GM19463 (cell line): ENCODE data around the gene FHIP2A.
"Not testable (repeated sequence)": the region's sequence is repeated elsewhere in the genome, so short reads cannot be mapped to it uniquely, and the experiment has no call there.

Experiments
- ATAC-seq: cut with Tn5 transposase; IDR thresholded peaks from one replicate; pipeline ENCODE4 v1.9.1; 2021; ENCODE audit warnings: mild to moderate bottlenecking, moderate library complexity; ENCODE audit not compliant: unreplicated experiment

Gene FHIP2A, protein sequence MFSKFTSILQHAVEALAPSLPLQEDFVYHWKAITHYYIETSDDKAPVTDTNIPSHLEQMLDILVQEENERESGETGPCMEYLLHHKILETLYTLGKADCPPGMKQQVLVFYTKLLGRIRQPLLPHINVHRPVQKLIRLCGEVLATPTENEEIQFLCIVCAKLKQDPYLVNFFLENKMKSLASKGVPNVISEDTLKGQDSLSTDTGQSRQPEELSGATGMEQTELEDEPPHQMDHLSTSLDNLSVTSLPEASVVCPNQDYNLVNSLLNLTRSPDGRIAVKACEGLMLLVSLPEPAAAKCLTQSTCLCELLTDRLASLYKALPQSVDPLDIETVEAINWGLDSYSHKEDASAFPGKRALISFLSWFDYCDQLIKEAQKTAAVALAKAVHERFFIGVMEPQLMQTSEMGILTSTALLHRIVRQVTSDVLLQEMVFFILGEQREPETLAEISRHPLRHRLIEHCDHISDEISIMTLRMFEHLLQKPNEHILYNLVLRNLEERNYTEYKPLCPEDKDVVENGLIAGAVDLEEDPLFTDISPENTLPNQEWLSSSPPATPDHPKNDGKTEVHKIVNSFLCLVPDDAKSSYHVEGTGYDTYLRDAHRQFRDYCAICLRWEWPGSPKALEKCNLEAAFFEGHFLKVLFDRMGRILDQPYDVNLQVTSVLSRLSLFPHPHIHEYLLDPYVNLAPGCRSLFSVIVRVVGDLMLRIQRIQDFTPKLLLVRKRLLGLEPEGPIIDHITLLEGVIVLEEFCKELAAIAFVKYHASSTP

DNA sequence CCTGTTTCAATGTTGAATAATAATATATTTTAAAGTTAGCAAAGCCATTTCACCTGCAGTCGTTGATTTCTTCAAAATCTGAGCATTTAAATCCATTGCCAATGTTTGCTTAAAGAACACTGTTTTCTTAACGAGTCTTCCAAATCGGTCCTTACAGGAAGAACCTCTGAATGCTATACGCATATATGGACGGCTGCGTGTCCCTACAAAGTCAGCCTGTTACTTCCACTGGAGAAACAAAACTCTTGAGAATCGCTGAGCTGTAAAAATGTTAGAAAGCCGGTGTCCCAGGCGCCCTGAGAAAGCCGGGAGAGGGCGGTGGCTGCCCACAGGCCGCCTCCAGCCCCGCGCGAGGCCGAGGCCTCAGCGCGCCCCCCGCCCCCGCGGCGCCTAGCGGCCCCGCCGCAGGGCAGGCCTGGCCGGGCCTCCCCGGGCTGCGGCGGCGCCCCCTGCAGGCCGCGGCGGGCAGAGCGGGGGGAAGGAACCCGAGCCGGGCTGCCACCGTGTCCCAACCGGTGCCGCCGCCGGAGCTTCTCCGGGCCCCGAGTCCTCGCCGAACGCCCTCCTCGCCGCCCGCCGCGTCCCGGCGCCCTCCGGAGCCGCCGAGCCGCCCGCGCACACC, at the start of gene FHIP2A:
FHIP2A (plus strand) TSS at position 488 of the 622 bp plus-strand sequence. CDS start 299 bp downstream, outside the sequence.
- peak; percentile 72 for ATAC-seq

GRCh38 chr10:114772496-114773196, 48.9 kb upstream of the FHIP2A start:
- ATAC-seq = no peak

GRCh38 chr10:114773197-114773532, 48.4 kb upstream of the FHIP2A start:
- no peak for ATAC-seq

DNA sequence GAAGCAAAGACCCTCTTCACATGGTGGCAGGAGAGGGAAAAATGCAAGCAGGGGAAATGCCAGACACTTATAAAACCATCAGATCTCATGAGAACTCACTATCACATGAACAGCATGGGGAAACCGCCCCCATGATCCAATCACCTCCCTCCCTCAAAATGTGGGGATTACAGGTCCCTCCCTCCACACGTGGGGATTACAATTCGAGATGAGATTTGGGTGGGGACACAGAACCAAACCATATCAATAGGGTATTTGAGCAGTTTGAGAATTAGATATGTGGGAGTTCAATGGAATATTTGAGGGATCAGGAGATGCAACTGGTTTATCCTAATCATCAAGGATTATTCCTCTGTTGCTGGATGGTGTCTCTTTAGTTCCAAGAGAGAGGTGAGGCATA, 46.5 kb upstream of the FHIP2A start:
- ATAC-seq = not testable (repeated sequence)

GRCh38 chr10:114777415-114777814, 44.2 kb upstream of the FHIP2A start:
- no peak for ATAC-seq

DNA sequence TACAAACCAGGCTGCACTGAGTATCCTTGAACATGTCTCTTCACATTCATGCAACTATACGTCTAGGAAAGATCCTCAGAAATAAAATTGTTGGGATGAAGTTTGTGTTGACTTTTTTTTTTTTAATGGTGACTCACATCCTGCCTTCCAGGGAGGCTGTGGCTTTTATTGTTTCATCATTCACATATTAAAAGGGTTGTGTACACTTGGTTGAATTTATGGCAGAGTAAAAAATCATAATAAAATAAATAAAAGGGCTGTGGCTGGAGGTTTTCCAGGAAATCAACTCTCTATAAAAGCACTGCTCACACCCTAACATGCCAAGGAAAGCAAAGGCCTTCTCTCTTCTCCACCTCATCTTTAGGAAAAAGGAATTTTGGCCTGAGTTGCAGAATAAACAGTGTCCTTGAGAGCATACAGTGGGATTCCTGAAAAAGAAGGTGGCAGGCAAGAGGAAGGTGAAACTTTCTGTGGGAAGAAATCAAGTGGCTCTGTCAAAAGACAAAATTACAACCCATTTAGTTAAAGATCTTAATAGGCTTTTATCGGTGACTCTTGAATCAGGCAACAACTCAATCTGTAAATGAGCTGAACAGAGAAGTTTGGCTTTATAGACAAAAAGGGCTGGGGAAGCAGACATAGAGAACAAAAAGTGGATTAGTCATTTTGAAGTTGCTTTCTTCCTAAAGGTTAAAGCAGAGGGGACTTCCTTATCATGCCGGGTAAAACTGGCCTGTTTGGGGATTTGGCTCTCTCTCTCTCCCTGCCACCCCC, 41.6 kb upstream of the FHIP2A start:
- ATAC-seq = no peak

DNA sequence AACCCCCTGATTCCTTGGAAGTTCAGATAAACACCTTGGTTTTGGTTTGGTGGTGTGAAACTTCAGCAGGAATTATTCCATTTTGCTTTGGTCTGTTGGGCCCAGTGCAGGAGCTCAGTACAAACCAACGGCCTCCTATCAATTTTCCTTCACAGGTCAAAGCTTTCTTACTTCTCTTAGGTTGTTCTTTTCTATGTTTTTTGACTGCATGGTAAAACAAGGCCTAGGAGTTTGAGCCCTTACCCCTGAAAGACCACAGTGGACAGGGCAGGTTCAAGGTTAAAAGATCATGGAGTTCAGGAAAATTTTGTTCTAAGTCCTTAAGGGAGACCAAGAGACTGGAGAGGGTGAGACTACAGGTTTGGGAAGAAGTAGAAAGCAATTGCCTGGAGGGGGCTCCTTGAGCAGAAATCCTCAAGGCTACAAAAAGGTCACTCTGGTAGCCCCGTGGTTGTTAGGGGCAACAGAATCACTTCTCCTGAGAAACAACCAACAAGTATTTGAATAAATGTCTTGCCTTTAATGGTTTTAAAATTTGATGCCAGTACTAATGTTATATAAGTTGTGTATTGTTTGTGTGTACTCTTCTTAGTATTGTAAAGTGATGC, 40.9 kb upstream of the FHIP2A start:
- no peak for ATAC-seq

- ATAC-seq = no peak
These were observed 38.9 kb upstream of the FHIP2A start for GRCh38 chr10:114782666-114783065.

GRCh38 chr10:114783686-114784085, 37.9 kb upstream of the FHIP2A start:
- no peak for ATAC-seq

- peak; percentile 69 for ATAC-seq
These were observed 35.1 kb upstream of the FHIP2A start for GRCh38 chr10:114786492-114786891.

- not testable (repeated sequence) for ATAC-seq
These were observed 34.4 kb upstream of the FHIP2A start for GRCh38 chr10:114787131-114787530.

DNA sequence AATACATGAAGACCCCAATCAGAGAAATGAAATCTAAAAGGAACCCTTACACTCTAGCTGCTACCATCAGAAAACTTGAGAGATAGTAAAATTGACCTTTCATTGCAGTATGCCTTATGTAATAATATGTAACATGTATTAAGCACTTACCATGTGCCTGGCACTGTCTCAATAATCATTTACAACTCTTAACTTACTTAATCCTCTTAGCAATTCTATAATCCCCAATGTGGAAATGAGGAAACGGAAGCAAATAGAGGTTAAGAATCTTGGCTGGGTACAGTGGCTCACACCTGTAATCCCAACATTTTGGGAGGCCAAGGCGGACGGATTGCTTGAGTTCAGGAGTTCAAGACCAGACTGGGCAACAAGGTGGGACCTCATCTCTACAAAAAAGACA, 29.8 kb upstream of the FHIP2A start:
- ATAC-seq = no peak

DNA sequence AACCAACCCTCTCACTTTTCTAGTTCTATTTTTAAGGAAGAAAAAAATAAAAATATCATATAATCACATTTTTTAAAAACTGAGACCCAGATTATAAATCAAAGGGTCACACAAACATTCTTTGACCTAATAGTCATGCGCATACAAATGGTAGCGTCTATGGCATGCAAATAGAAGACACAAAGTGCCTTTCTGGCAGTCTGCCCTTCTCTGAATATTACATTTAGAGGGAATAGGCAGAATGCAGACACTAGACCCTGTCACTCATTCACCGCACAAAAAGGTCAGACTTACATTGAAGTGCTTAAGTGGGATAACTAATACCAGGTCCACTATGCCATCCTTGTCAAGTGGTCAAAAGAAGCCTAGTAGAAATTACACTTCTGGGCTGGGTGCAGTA, 26.5 kb upstream of the FHIP2A start:
- ATAC-seq = no peak

DNA sequence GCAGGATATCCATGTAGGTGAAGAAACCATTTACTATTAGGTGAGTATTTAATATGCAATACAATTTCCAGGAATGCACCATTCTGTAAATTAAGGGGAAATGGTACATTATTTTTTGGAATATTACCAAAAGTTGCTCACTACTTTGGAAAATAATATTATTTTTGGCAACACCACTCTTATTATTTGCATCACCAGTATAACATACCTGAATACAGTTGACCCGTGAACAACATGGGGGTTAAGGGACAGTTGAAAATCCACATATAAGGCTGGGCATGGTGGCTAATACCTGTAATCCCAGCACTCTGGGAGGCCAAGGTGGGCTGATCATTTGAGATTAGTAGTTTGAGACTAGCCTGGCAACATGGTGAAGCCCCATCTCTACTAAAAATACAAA, 21.2 kb upstream of the FHIP2A start:
- no peak for ATAC-seq

GRCh38 chr10:114801411-114801813, 20.2 kb upstream of the FHIP2A start:
- ATAC-seq = no peak

DNA sequence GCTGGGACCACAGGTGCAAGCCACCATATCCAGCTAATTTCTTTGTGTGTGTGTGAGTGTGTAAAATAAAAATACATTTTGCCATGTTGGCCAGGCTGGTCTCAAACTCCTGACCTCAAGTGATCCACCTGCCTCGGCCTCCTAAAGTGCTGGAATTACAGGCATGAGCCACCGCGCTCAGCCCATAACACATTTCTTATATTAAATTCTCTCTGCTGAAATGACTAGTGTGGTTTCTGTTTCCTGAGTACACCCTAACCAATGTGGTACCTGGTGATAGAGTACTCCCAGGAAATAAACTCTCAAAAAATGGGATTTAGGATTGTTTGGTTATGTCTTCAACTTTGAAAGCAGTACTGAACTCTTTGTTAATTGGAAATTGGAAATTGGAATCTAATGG, 19.4 kb upstream of the FHIP2A start:
- no peak for ATAC-seq

- ATAC-seq = no peak
These were observed 14.8 kb upstream of the FHIP2A start for GRCh38 chr10:114806562-114807391.

GRCh38 chr10:114808982-114809381, 12.6 kb upstream of the FHIP2A start:
- no peak for ATAC-seq

GRCh38 chr10:114810926-114811325, 10.7 kb upstream of the FHIP2A start:
- ATAC-seq = peak; percentile 100
